HEK293 (cell line): ENCODE data around the gene HDAC8.

ENCODE experiments used
- HIC1 ChIP-seq: fragments of 450-650 bp; formaldehyde crosslinking; IDR thresholded peaks from 2 replicates; pipeline ENCODE4 v1.5.1; 2016; ENCODE audit warnings: missing biosample characterization, missing genetic modification characterization
- SP7 ChIP-seq: fragments of 450-650 bp; formaldehyde crosslinking; IDR thresholded peaks from 2 replicates; pipeline ENCODE4 v1.5.1; 2016; ENCODE audit warnings: missing biosample characterization, missing genetic modification characterization
- ZNF133 ChIP-seq: fragments of 450-650 bp; formaldehyde crosslinking; IDR thresholded peaks from 2 replicates; pipeline ENCODE4 v1.5.1; 2016; ENCODE audit warnings: missing biosample characterization, missing genetic modification characterization
- ZNF416 ChIP-seq: fragments of 450-650 bp; formaldehyde crosslinking; IDR thresholded peaks from 2 replicates; pipeline ENCODE4 v1.5.1; 2016; ENCODE audit warnings: missing biosample characterization, missing genetic modification characterization

GRCh38 chrX:72294497-72294896 lies 278.1 kb downstream of the HDAC8 start:
- TF ChIP-seq HIC1 (tag by site-specific recombination) (no peak), SP7 (no peak), ZNF133 (tag by site-specific recombination) (no peak), ZNF416 (tag by site-specific recombination) (no peak)
